HEK293 (cell line): ENCODE results near the gene KCNK17.

Experiments
- FEZF1 ChIP-seq: fragments of 450-650 bp; formaldehyde crosslinking; IDR thresholded peaks from 2 replicates; pipeline ENCODE4 v1.5.1; 2016; ENCODE audit warnings: missing biosample characterization, missing genetic modification characterization
- KLF16 ChIP-seq: fragments of 450-650 bp; formaldehyde crosslinking; IDR thresholded peaks from 2 replicates; pipeline ENCODE4 v1.5.1; 2017; ENCODE audit warnings: missing biosample characterization, missing genetic modification characterization
- ZBTB21 ChIP-seq: fragments of 450-650 bp; formaldehyde crosslinking; IDR thresholded peaks from 2 replicates; pipeline ENCODE4 v1.5.1; 2017; ENCODE audit warnings: missing biosample characterization, missing genetic modification characterization
- ZIC2 ChIP-seq: fragments of 450-650 bp; formaldehyde crosslinking; IDR thresholded peaks from 2 replicates; pipeline ENCODE4 v1.5.1; 2016; ENCODE audit warnings: missing biosample characterization, missing genetic modification characterization
- ZNF10 ChIP-seq: fragments of 450-650 bp; formaldehyde crosslinking; IDR thresholded peaks from 2 replicates; pipeline ENCODE4 v1.5.1; 2017; ENCODE audit warnings: missing biosample characterization, missing genetic modification characterization
- ZNF132 ChIP-seq: fragments of 450-650 bp; formaldehyde crosslinking; IDR thresholded peaks from 2 replicates; pipeline ENCODE4 v1.5.1; 2017; ENCODE audit warnings: missing biosample characterization, missing genetic modification characterization, borderline replicate concordance
- ZNF148 ChIP-seq: fragments of 450-650 bp; formaldehyde crosslinking; IDR thresholded peaks from 2 replicates; pipeline ENCODE4 v1.5.0; 2017; ENCODE audit warnings: missing biosample characterization, missing genetic modification characterization, borderline replicate concordance
- ZNF214 ChIP-seq: fragments of 450-650 bp; formaldehyde crosslinking; IDR thresholded peaks from 2 replicates; pipeline ENCODE4 v1.5.1; 2017; ENCODE audit warnings: missing biosample characterization, mild to moderate bottlenecking, missing genetic modification characterization, borderline replicate concordance
- ZNF302 ChIP-seq: fragments of 450-650 bp; formaldehyde crosslinking; IDR thresholded peaks from 2 replicates; pipeline ENCODE4 v1.5.1; 2016; ENCODE audit warnings: missing biosample characterization, missing genetic modification characterization, low read depth
- ZNF311 ChIP-seq: fragments of 450-650 bp; formaldehyde crosslinking; IDR thresholded peaks from 2 replicates; pipeline ENCODE4 v1.5.1; 2017; ENCODE audit warnings: missing biosample characterization, missing genetic modification characterization, borderline replicate concordance
- ZNF501 ChIP-seq: fragments of 450-650 bp; formaldehyde crosslinking; IDR thresholded peaks from 2 replicates; pipeline ENCODE4 v1.5.1; 2016; ENCODE audit warnings: missing biosample characterization, missing genetic modification characterization
- ZNF514 ChIP-seq: fragments of 450-650 bp; formaldehyde crosslinking; IDR thresholded peaks from 2 replicates; pipeline ENCODE4 v1.5.1; 2016; ENCODE audit warnings: missing biosample characterization, missing genetic modification characterization
- ZNF571 ChIP-seq: fragments of 450-650 bp; formaldehyde crosslinking; IDR thresholded peaks from 2 replicates; pipeline ENCODE4 v1.5.0; 2017; ENCODE audit warnings: missing biosample characterization, missing genetic modification characterization
- ZNF621 ChIP-seq: fragments of 450-650 bp; formaldehyde crosslinking; IDR thresholded peaks from 2 replicates; pipeline ENCODE4 v1.5.1; 2017; ENCODE audit warnings: missing biosample characterization, missing genetic modification characterization
- ZNF843 ChIP-seq: fragments of 450-650 bp; formaldehyde crosslinking; IDR thresholded peaks from 2 replicates; pipeline ENCODE4 v1.5.1; 2016; ENCODE audit warnings: missing biosample characterization, missing genetic modification characterization
- TF ChIP-seq, protein P1 (sequence below): fragments of 450-650 bp; formaldehyde crosslinking; conservative IDR thresholded peaks from 2 replicates; pipeline ENCODE4 v1.5.1; 2016; ENCODE audit warnings: low read depth, missing biosample characterization, missing genetic modification characterization
- TF ChIP-seq, protein P2 (sequence below): fragments of 450-650 bp; formaldehyde crosslinking; IDR thresholded peaks from 2 replicates; pipeline ENCODE4 v1.5.1; 2016; ENCODE audit warnings: missing biosample characterization, missing genetic modification characterization
- TF ChIP-seq, protein P3 (sequence below): fragments of 450-650 bp; formaldehyde crosslinking; IDR thresholded peaks from 2 replicates; pipeline ENCODE4 v1.5.1; 2016; ENCODE audit warnings: missing biosample characterization, missing genetic modification characterization
- TF ChIP-seq, protein P4 (sequence below): fragments of 450-650 bp; formaldehyde crosslinking; IDR thresholded peaks from 2 replicates; pipeline ENCODE4 v1.5.1; 2016; ENCODE audit warnings: missing biosample characterization, missing genetic modification characterization
- TF ChIP-seq, protein P5 (sequence below): fragments of 450-650 bp; formaldehyde crosslinking; IDR thresholded peaks from 2 replicates; pipeline ENCODE4 v1.5.1; 2016; ENCODE audit warnings: missing biosample characterization, missing genetic modification characterization
- TF ChIP-seq, protein P6 (sequence below): fragments of 450-650 bp; formaldehyde crosslinking; optimal IDR thresholded peaks from 2 replicates; pipeline ENCODE3; 2016; ENCODE audit warnings: missing biosample characterization, mild to moderate bottlenecking, missing genetic modification characterization

KCNK17 gene

GRCh38 chr6:39302669-39303424, 11.4 kb downstream of the KCNK17 start (continued):
- TF ChIP-seq, protein P1, sequence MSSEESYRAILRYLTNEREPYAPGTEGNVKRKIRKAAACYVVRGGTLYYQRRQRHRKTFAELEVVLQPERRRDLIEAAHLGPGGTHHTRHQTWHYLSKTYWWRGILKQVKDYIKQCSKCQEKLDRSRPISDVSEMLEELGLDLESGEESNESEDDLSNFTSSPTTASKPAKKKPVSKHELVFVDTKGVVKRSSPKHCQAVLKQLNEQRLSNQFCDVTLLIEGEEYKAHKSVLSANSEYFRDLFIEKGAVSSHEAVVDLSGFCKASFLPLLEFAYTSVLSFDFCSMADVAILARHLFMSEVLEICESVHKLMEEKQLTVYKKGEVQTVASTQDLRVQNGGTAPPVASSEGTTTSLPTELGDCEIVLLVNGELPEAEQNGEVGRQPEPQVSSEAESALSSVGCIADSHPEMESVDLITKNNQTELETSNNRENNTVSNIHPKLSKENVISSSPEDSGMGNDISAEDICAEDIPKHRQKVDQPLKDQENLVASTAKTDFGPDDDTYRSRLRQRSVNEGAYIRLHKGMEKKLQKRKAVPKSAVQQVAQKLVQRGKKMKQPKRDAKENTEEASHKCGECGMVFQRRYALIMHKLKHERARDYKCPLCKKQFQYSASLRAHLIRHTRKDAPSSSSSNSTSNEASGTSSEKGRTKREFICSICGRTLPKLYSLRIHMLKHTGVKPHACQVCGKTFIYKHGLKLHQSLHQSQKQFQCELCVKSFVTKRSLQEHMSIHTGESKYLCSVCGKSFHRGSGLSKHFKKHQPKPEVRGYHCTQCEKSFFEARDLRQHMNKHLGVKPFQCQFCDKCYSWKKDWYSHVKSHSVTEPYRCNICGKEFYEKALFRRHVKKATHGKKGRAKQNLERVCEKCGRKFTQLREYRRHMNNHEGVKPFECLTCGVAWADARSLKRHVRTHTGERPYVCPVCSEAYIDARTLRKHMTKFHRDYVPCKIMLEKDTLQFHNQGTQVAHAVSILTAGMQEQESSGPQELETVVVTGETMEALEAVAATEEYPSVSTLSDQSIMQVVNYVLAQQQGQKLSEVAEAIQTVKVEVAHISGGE (tag by site-specific recombination) = no peak
- TF ChIP-seq ZNF571 (no peak), ZNF10 (tag by site-specific recombination) (no peak), ZIC2 (tag by site-specific recombination) (no peak), ZNF514 (tag by site-specific recombination) (no peak), ZNF148 (tag by site-specific recombination) (no peak), ZNF311 (tag by site-specific recombination) (no peak), ZNF843 (tag by site-specific recombination) (no peak), ZNF302 (tag by site-specific recombination) (no peak), ZNF132 (tag by site-specific recombination) (no peak), KLF16 (tag by site-specific recombination) (peak; percentile 74; the same call in 1 of the 2 replicates), ZNF214 (no peak), ZNF501 (tag by site-specific recombination) (0 out of 2 replicates have a peak, but pooled peaks have one; percentile 33), ZNF621 (no peak), FEZF1 (tag by site-specific recombination) (no peak), ZBTB21 (no peak)
- TF ChIP-seq, protein P2, sequence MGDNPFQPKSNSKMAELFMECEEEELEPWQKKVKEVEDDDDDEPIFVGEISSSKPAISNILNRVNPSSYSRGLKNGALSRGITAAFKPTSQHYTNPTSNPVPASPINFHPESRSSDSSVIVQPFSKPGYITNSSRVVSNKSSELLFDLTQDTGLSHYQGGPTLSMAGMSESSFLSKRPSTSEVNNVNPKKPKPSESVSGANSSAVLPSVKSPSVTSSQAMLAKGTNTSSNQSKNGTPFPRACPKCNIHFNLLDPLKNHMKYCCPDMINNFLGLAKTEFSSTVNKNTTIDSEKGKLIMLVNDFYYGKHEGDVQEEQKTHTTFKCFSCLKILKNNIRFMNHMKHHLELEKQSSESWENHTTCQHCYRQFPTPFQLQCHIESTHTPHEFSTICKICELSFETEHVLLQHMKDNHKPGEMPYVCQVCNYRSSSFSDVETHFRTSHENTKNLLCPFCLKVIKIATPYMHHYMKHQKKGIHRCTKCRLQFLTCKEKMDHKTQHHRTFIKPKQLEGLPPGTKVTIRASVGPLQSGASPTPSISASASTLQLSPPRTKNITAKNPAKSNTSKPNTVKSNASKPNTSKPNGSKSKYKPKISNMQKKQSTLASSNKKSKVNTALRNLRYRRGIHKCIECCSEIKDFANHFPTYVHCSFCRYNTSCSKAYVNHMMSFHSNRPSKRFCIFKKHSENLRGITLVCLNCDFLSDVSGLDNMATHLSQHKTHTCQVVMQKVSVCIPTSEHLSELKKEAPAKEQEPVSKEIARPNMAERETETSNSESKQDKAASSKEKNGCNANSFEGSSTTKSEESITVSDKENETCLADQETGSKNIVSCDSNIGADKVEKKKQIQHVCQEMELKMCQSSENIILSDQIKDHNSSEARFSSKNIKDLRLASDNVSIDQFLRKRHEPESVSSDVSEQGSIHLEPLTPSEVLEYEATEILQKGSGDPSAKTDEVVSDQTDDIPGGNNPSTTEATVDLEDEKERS (tag by site-specific recombination) = no peak
- TF ChIP-seq, protein P3, sequence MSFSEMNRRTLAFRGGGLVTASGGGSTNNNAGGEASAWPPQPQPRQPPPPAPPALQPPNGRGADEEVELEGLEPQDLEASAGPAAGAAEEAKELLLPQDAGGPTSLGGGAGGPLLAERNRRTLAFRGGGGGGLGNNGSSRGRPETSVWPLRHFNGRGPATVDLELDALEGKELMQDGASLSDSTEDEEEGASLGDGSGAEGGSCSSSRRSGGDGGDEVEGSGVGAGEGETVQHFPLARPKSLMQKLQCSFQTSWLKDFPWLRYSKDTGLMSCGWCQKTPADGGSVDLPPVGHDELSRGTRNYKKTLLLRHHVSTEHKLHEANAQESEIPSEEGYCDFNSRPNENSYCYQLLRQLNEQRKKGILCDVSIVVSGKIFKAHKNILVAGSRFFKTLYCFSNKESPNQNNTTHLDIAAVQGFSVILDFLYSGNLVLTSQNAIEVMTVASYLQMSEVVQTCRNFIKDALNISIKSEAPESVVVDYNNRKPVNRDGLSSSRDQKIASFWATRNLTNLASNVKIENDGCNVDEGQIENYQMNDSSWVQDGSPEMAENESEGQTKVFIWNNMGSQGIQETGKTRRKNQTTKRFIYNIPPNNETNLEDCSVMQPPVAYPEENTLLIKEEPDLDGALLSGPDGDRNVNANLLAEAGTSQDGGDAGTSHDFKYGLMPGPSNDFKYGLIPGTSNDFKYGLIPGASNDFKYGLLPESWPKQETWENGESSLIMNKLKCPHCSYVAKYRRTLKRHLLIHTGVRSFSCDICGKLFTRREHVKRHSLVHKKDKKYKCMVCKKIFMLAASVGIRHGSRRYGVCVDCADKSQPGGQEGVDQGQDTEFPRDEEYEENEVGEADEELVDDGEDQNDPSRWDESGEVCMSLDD (tag by site-specific recombination) = peak; percentile 49; the same call in 1 of the 2 replicates
- TF ChIP-seq, protein P4, sequence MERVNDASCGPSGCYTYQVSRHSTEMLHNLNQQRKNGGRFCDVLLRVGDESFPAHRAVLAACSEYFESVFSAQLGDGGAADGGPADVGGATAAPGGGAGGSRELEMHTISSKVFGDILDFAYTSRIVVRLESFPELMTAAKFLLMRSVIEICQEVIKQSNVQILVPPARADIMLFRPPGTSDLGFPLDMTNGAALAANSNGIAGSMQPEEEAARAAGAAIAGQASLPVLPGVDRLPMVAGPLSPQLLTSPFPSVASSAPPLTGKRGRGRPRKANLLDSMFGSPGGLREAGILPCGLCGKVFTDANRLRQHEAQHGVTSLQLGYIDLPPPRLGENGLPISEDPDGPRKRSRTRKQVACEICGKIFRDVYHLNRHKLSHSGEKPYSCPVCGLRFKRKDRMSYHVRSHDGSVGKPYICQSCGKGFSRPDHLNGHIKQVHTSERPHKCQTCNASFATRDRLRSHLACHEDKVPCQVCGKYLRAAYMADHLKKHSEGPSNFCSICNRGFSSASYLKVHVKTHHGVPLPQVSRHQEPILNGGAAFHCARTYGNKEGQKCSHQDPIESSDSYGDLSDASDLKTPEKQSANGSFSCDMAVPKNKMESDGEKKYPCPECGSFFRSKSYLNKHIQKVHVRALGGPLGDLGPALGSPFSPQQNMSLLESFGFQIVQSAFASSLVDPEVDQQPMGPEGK = peak; percentile 53
- TF ChIP-seq, protein P5, sequence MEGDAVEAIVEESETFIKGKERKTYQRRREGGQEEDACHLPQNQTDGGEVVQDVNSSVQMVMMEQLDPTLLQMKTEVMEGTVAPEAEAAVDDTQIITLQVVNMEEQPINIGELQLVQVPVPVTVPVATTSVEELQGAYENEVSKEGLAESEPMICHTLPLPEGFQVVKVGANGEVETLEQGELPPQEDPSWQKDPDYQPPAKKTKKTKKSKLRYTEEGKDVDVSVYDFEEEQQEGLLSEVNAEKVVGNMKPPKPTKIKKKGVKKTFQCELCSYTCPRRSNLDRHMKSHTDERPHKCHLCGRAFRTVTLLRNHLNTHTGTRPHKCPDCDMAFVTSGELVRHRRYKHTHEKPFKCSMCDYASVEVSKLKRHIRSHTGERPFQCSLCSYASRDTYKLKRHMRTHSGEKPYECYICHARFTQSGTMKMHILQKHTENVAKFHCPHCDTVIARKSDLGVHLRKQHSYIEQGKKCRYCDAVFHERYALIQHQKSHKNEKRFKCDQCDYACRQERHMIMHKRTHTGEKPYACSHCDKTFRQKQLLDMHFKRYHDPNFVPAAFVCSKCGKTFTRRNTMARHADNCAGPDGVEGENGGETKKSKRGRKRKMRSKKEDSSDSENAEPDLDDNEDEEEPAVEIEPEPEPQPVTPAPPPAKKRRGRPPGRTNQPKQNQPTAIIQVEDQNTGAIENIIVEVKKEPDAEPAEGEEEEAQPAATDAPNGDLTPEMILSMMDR (tag by site-specific recombination) = peak; percentile 96
- TF ChIP-seq, protein P6, sequence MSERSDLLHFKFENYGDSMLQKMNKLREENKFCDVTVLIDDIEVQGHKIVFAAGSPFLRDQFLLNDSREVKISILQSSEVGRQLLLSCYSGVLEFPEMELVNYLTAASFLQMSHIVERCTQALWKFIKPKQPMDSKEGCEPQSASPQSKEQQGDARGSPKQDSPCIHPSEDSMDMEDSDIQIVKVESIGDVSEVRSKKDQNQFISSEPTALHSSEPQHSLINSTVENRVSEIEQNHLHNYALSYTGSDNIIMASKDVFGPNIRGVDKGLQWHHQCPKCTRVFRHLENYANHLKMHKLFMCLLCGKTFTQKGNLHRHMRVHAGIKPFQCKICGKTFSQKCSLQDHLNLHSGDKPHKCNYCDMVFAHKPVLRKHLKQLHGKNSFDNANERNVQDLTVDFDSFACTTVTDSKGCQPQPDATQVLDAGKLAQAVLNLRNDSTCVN = no peak
